Trophoblast cell (in vitro differentiated cells and primary cell): ENCODE measurements around the gene PGD.

Experiments
- DNase-seq, 2 donors: peaks; one replicate each; pipeline ENCODE4 v3.0.0-alpha.2; 2016
- H2AFZ ChIP-seq: 2 replicates; pipeline ENCODE4 v1.6.1; 2013; ENCODE audit warnings: low read length, moderate library complexity, mild to moderate bottlenecking; ENCODE audit not compliant: insufficient read depth, poor library complexity
- H2AK5ac ChIP-seq: 2 replicates; pipeline ENCODE4 v1.6.1; 2013; ENCODE audit warnings: mild to moderate bottlenecking, low read length
- H2BK120ac ChIP-seq: 2 replicates; pipeline ENCODE4 v1.6.1; 2013; ENCODE audit warnings: low read length, mild to moderate bottlenecking, moderate library complexity; ENCODE audit not compliant: insufficient read depth, poor library complexity
- H2BK12ac ChIP-seq: 2 replicates; pipeline ENCODE4 v1.6.1; 2013; ENCODE audit warnings: mild to moderate bottlenecking, low read length, moderate library complexity
- H2BK5ac ChIP-seq: 2 replicates; pipeline ENCODE4 v1.6.1; 2013; ENCODE audit warnings: low read length, low read depth, moderate library complexity, mild to moderate bottlenecking; ENCODE audit not compliant: poor library complexity
- H3K14ac ChIP-seq: 2 replicates; pipeline ENCODE4 v1.6.1; 2013; ENCODE audit warnings: mild to moderate bottlenecking, low read length
- H3K18ac ChIP-seq: 2 replicates; pipeline ENCODE4 v1.6.1; 2013; ENCODE audit warnings: mild to moderate bottlenecking, low read length
- H3K23ac ChIP-seq: 2 replicates; pipeline ENCODE4 v1.6.1; 2013; ENCODE audit warnings: low read length
- H3K27ac ChIP-seq: 2 replicates; pipeline ENCODE4 v1.5.1; 2013; ENCODE audit warnings: low read depth, mild to moderate bottlenecking, inconsistent platforms, low read length, moderate library complexity
- H3K27me3 ChIP-seq: 2 replicates; pipeline ENCODE4 v1.6.1; 2013; ENCODE audit warnings: inconsistent platforms, mild to moderate bottlenecking, low read length, moderate library complexity; ENCODE audit not compliant: insufficient read depth
- H3K36me3 ChIP-seq, 2 experiments: 1 replicate in 1 of 2; 2 replicates in 1 of 2; pipeline ENCODE4 v1.6.1; 2013; ENCODE audit warnings: low read length in 2 of 2, mild to moderate bottlenecking in 2 of 2, moderate library complexity in 1 of 2; ENCODE audit not compliant: insufficient read depth in 2 of 2, control insufficient read depth in 1 of 2
- H3K4ac ChIP-seq: 2 replicates; pipeline ENCODE4 v1.6.1; 2013; ENCODE audit warnings: low read depth, mild to moderate bottlenecking, low read length, moderate library complexity
- H3K4me1 ChIP-seq, 2 experiments: 1 replicate in 1 of 2; 2 replicates in 1 of 2; pipeline ENCODE4 v1.6.1; 2013; ENCODE audit warnings: low read length in 2 of 2, mild to moderate bottlenecking in 2 of 2, moderate library complexity in 1 of 2; ENCODE audit not compliant: insufficient read depth in 2 of 2, control insufficient read depth in 1 of 2
- H3K4me2 ChIP-seq: 2 replicates; pipeline ENCODE4 v1.6.1; 2013; ENCODE audit warnings: inconsistent platforms, mild to moderate bottlenecking, low read length, moderate library complexity
- H3K4me3 ChIP-seq: 2 replicates; pipeline ENCODE4 v1.5.1; 2013; ENCODE audit warnings: mild to moderate bottlenecking, low read depth, low read length, inconsistent platforms
- H3K79me1 ChIP-seq: one replicate; pipeline ENCODE4 v1.6.1; 2013; ENCODE audit warnings: low read length
- H3K79me2 ChIP-seq: 2 replicates; pipeline ENCODE4 v1.6.1; 2013; ENCODE audit warnings: low read length, mild to moderate bottlenecking; ENCODE audit not compliant: control insufficient read depth, insufficient read depth, poor library complexity
- H3K9ac ChIP-seq: 2 replicates; pipeline ENCODE4 v1.6.1; 2013; ENCODE audit warnings: mild to moderate bottlenecking, low read length
- H3K9me3 ChIP-seq: 2 replicates; pipeline ENCODE4 v1.6.1; 2013; ENCODE audit warnings: low read depth, mild to moderate bottlenecking, control low read depth, inconsistent platforms, low read length; ENCODE audit not compliant: insufficient read depth
- H4K12ac ChIP-seq: 2 replicates; pipeline ENCODE4 v1.6.1; 2013; ENCODE audit warnings: low read depth, mild to moderate bottlenecking, low read length, moderate library complexity
- H4K8ac ChIP-seq: 2 replicates; pipeline ENCODE4 v1.6.1; 2013; ENCODE audit warnings: low read depth, mild to moderate bottlenecking, low read length, moderate library complexity
- H4K91ac ChIP-seq: one replicate; pipeline ENCODE4 v1.6.1; 2013; ENCODE audit warnings: low read depth, mild to moderate bottlenecking, low read length, moderate library complexity
- WGBS: extraction: QIAGEN DNeasy Blood & Tissue Kit; methylation state at CpG from one replicate; pipeline ENCODE4 v1.1.7; 2013; ENCODE audit warnings: missing lambda C conversion rate; ENCODE audit not compliant: insufficient read length, insufficient coverage; ENCODE audit errors: extremely low coverage; 5-methylcytosine and 5-hydroxymethylcytosine counted together

Gene PGD

GRCh38 chr1:10419351-10419750, 20.5 kb downstream of the PGD start:
- Histone ChIP-seq H2BK12ac (no peak overlapping the region), H3K9me3 (peaks cover 2% of the 10 kb centered on the region), H3K4ac (no peak overlapping the region), H2AK5ac (no peak overlapping the region), H4K91ac (no peak overlapping the region), H3K79me1 (no peaks in the 10 kb centered on the region), H3K14ac (no peak overlapping the region), H3K18ac (no peak overlapping the region), H3K4me1 (peaks cover 5% of the 10 kb centered on the region in 2 experiments), H3K36me3 (peaks cover 28 to 50% of the 10 kb centered on the region in 2 experiments), H4K12ac (no peak overlapping the region), H3K9ac (no peak overlapping the region), H3K4me2 (no peak overlapping the region), H3K79me2 (no peaks in the 10 kb centered on the region), H4K8ac (no peak overlapping the region), H2BK120ac (no peak overlapping the region), H2AFZ (no peak overlapping the region), H3K23ac (no peak overlapping the region), H3K27ac (no peak overlapping the region), H3K27me3 (no peaks in the 10 kb centered on the region), H3K4me3 (no peak overlapping the region), H2BK5ac (no peak overlapping the region)
- no peak for DNase-seq
- no CpG with 5 or more reads among the region's 15 CpGs for WGBS

- H4K12ac ChIP-seq = no peak overlapping the region
- H3K79me1 ChIP-seq = no peaks in the 10 kb centered on the region
- no peak overlapping the region for H3K9ac ChIP-seq
- H3K4me3 ChIP-seq = no peak overlapping the region
- H3K23ac ChIP-seq = no peak overlapping the region
- no peak overlapping the region for H4K8ac ChIP-seq
- H2BK5ac ChIP-seq = no peak overlapping the region
- WGBS = no CpG with 5 or more reads among the region's 5 CpGs
- H3K9me3 ChIP-seq = peaks cover 2% of the 10 kb centered on the region
- H3K4me2 ChIP-seq = no peak overlapping the region
- H2BK12ac ChIP-seq = no peak overlapping the region
- no peak overlapping the region for H2BK120ac ChIP-seq
- H4K91ac ChIP-seq = no peak overlapping the region
- H3K36me3 ChIP-seq = peaks cover 23 to 35% of the 10 kb centered on the region in 2 experiments
- no peaks in the 10 kb centered on the region for H3K79me2 ChIP-seq
- H3K27ac ChIP-seq = no peak overlapping the region
- H3K4me1 ChIP-seq = no peaks in the 10 kb centered on the region
- H3K18ac ChIP-seq = no peak overlapping the region
- no peak overlapping the region for H2AFZ ChIP-seq
- H2AK5ac ChIP-seq = no peak overlapping the region
- H3K14ac ChIP-seq = no peak overlapping the region
- no peak overlapping the region for H3K4ac ChIP-seq
- H3K27me3 ChIP-seq = no peaks in the 10 kb centered on the region
- DNase-seq = no peak
Observed at GRCh38 chr1:10421637-10422036, 22.8 kb downstream of the PGD start.

- H3K79me2 ChIP-seq = no peaks in the 10 kb centered on the region
- H2BK120ac ChIP-seq = no peak overlapping the region
- peaks cover 2% of the 10 kb centered on the region for H3K9me3 ChIP-seq
- H3K27ac ChIP-seq = no peak overlapping the region
- no peak overlapping the region for H4K8ac ChIP-seq
- no peak overlapping the region for H3K4me2 ChIP-seq
- H3K23ac ChIP-seq = no peak overlapping the region
- no CpG with 5 or more reads among the region's 9 CpGs for WGBS
- H4K12ac ChIP-seq = no peak overlapping the region
- no peak overlapping the region for H3K18ac ChIP-seq
- no peak overlapping the region for H2AFZ ChIP-seq
- H3K4ac ChIP-seq = no peak overlapping the region
- no peak overlapping the region for H3K4me3 ChIP-seq
- DNase-seq = no peak
- no peak overlapping the region for H2AK5ac ChIP-seq
- no peaks in the 10 kb centered on the region for H3K27me3 ChIP-seq
- no peaks in the 10 kb centered on the region for H3K79me1 ChIP-seq
- H3K14ac ChIP-seq = no peak overlapping the region
- H2BK12ac ChIP-seq = no peak overlapping the region
- H2BK5ac ChIP-seq = no peak overlapping the region
- no peak overlapping the region for H3K9ac ChIP-seq
- no peaks in the 10 kb centered on the region for H3K4me1 ChIP-seq
- peaks cover 12 to 19% of the 10 kb centered on the region in 2 experiments for H3K36me3 ChIP-seq
- no peak overlapping the region for H4K91ac ChIP-seq
Observed at GRCh38 chr1:10424034-10424433, 25.2 kb downstream of the PGD start.

- Histone ChIP-seq H3K9me3 (peaks cover 2% of the 10 kb centered on the region), H2AK5ac (no peak overlapping the region), H4K12ac (no peak overlapping the region), H2BK5ac (no peak overlapping the region), H3K4ac (no peak overlapping the region), H2AFZ (no peak overlapping the region), H3K79me2 (no peaks in the 10 kb centered on the region), H3K9ac (no peak overlapping the region), H3K27me3 (no peaks in the 10 kb centered on the region), H2BK120ac (no peak overlapping the region), H4K8ac (no peak overlapping the region), H4K91ac (no peak overlapping the region), H3K27ac (no peak overlapping the region), H3K14ac (no peak overlapping the region), H3K4me2 (no peak overlapping the region), H3K4me3 (no peak overlapping the region), H3K4me1 (no peaks in the 10 kb centered on the region), H3K79me1 (no peaks in the 10 kb centered on the region), H3K23ac (no peak overlapping the region), H2BK12ac (no peak overlapping the region), H3K18ac (no peak overlapping the region), H3K36me3 (peaks cover 6 to 13% of the 10 kb centered on the region in 2 experiments)
- DNase-seq = no peak
- WGBS = no CpG with 5 or more reads among the region's 8 CpGs
Observed at GRCh38 chr1:10424651-10425050, 25.8 kb downstream of the PGD start.
